GM18870 (cell line): Measurements from ENCODE around the gene CXCR3.
"Not testable (repeated sequence)": the region's sequence is repeated elsewhere in the genome, so short reads cannot be mapped to it uniquely, and the experiment has no call there.

Experiments
- ATAC-seq: cut with Tn5 transposase; IDR thresholded peaks from one replicate; pipeline ENCODE4 v1.9.1; 2021; ENCODE audit warnings: moderate library complexity; ENCODE audit not compliant: unreplicated experiment

Gene CXCR3

GRCh38 chrX:71618303-71618721 lies at the start of gene CXCR3:
TSS of gene CXCR3 (minus strand) at chrX:71618511. CDS start at chrX:71618449, 62 bp downstream.
- ATAC-seq = peak; percentile 61

- no peak for ATAC-seq
These were observed 49.3 kb upstream of the CXCR3 start, which contains the start of gene LOC101059915 for GRCh38 chrX:71667328-71668247. TSS of gene LOC101059915 (plus strand) at chrX:71667546.

GRCh38 chrX:71666240-71667223 lies 48.2 kb upstream of the CXCR3 start:
- ATAC-seq = no peak

GRCh38 chrX:71665747-71666146 lies 47.4 kb upstream of the CXCR3 start:
- no peak for ATAC-seq

GRCh38 chrX:71664889-71665491 lies 46.7 kb upstream of the CXCR3 start:
- ATAC-seq = no peak

GRCh38 chrX:71664202-71664601 lies 45.9 kb upstream of the CXCR3 start:
- not testable (repeated sequence) for ATAC-seq

- ATAC-seq = not testable (repeated sequence)
These were observed 44.9 kb upstream of the CXCR3 start for GRCh38 chrX:71663238-71663637.

GRCh38 chrX:71662654-71663053 lies 44.3 kb upstream of the CXCR3 start:
- ATAC-seq = not testable (repeated sequence)

GRCh38 chrX:71661919-71662318 lies 43.6 kb upstream of the CXCR3 start:
- no peak for ATAC-seq

GRCh38 chrX:71660562-71661416 lies 42.5 kb upstream of the CXCR3 start:
- no peak for ATAC-seq

GRCh38 chrX:71659959-71660358 lies 41.6 kb upstream of the CXCR3 start:
- ATAC-seq = no peak

GRCh38 chrX:71659342-71659741 lies 41.0 kb upstream of the CXCR3 start:
- ATAC-seq = no peak

- no peak for ATAC-seq
These were observed 39.0 kb upstream of the CXCR3 start for GRCh38 chrX:71657267-71657666.

- ATAC-seq = no peak
These were observed 35.0 kb upstream of the CXCR3 start for GRCh38 chrX:71653344-71653743.

GRCh38 chrX:71652405-71652804 lies 34.1 kb upstream of the CXCR3 start:
- no peak for ATAC-seq

- peak; percentile 73 for ATAC-seq
These were observed 32.1 kb upstream of the CXCR3 start for GRCh38 chrX:71650333-71650969.

GRCh38 chrX:71644406-71644805 lies 26.1 kb upstream of the CXCR3 start:
- ATAC-seq = not testable (repeated sequence)

- no peak for ATAC-seq
These were observed 21.7 kb upstream of the CXCR3 start for GRCh38 chrX:71640002-71640401.

- ATAC-seq = no peak
These were observed 20.1 kb upstream of the CXCR3 start for GRCh38 chrX:71638409-71638808.
